Kidney epithelial cell (primary cell): ENCODE measurements around the gene UVSSA. TPM values are rescaled to one million over a fixed set of nuclear protein-coding genes. Genes with fewer than 3 reads are reported as not detected.

ENCODE experiments used
- DNase-seq: peaks from one replicate; pipeline ENCODE4 v3.0.0-alpha.2; 2010; ENCODE audit warnings: low read depth
- H3K27me3 ChIP-seq: 2 replicates; pipeline ENCODE4 v1.6.0; 2011; ENCODE audit warnings: low read length; ENCODE audit not compliant: control insufficient read depth, insufficient read depth
- H3K36me3 ChIP-seq: 2 replicates; pipeline ENCODE4 v1.5.1; 2011; ENCODE audit warnings: low read length; ENCODE audit not compliant: control insufficient read depth, insufficient read depth
- H3K4me3 ChIP-seq: 2 replicates; pipeline ENCODE4 v1.5.1; 2011; ENCODE audit warnings: low read depth, mild to moderate bottlenecking, control low read depth, low read length
- total RNA-seq: library from RNA; depleted of rRNA; stranded (reverse); fragments of >200 nt; gene quantifications from 2 replicates; pipeline ENCODE4 v1.2.3, GENCODE V29; 2015
- TF ChIP-seq, protein P1 (sequence below): IDR thresholded peaks from 2 replicates; pipeline ENCODE4 v1.5.1; 2011; ENCODE audit warnings: mild to moderate bottlenecking, moderate library complexity, low read length, control low read depth, inconsistent platforms; ENCODE audit not compliant: insufficient read depth, poor library complexity, severe bottlenecking

The UVSSA gene
- total RNA-seq, 1 donor from 2014 or later, result 13.0 TPM

DNA sequence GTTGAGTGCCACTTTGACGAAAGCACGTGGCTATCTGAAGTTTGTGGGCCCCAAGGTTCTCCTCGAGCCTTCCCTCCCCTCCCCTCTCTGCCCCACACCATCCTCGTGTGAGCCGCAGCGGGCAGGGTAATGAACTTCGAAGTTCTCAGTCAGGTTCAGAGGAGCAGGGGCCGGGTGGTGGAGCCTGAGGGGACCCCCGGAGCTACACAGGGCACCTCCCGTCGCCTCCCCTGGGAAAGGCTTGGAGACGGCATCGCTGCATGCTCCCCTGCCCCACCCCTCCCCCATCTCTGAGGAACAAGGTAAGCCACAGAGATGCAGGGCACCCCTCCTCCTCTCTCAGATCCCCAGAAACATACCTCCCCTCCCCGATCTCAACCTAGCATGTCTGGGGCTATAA is 62.1 kb downstream of the UVSSA start:
- DNase-seq, result no peak
- H3K27me3 ChIP-seq, result peaks cover 89% of the 10 kb centered on the region
- no peak overlapping the region for H3K4me3 ChIP-seq
- TF ChIP-seq, protein P1, sequence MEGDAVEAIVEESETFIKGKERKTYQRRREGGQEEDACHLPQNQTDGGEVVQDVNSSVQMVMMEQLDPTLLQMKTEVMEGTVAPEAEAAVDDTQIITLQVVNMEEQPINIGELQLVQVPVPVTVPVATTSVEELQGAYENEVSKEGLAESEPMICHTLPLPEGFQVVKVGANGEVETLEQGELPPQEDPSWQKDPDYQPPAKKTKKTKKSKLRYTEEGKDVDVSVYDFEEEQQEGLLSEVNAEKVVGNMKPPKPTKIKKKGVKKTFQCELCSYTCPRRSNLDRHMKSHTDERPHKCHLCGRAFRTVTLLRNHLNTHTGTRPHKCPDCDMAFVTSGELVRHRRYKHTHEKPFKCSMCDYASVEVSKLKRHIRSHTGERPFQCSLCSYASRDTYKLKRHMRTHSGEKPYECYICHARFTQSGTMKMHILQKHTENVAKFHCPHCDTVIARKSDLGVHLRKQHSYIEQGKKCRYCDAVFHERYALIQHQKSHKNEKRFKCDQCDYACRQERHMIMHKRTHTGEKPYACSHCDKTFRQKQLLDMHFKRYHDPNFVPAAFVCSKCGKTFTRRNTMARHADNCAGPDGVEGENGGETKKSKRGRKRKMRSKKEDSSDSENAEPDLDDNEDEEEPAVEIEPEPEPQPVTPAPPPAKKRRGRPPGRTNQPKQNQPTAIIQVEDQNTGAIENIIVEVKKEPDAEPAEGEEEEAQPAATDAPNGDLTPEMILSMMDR, result no peak
- H3K36me3 ChIP-seq, result no peaks in the 10 kb centered on the region

DNA sequence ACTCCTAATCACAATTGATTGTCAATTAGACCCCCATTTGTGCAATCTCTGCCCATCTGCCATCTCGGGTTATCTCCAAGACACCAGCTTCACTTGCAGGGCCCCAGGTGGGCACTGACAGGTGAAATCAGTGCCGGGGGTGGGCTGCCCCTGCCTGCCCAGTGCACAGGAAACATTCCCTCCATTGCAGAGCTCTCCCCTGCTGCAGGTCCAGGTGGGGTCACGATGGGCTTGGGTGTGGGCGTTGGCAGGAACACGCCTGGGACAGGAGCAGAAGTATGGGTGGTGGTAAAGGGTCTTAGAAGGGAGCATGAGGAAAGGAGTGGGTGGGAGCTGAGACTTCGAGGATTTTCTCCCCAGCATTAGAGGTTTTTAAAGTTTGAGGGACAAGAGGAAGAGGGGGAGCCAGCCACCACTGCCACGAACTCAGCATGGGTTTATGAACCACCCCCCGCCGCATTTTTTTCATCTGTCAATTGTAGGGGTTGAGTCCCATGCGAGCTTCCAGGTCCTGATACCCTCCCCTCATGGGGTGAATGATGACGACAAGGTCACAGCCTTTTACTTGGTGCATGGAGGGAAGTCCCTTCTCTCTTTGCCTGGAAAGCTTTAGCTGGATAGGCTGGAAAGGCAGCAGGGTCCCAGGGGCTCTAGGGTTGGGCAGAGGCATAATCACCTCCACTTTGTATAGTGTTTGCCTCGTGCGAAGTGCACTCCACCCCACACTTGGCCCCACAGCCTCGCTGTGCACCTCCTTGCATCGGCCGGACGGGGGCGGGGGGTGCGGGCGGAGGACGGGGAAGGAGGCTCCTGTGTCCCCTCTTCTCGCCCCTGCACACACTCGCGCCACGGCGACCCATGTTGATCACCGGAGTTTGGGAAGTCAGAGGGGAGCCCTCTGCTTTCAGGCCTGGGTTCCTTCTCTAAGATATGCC is 62.8 kb downstream of the UVSSA start:
- H3K4me3 ChIP-seq, result no peak overlapping the region
- no peaks in the 10 kb centered on the region for H3K36me3 ChIP-seq
- H3K27me3 ChIP-seq, result peaks cover 82% of the 10 kb centered on the region
- TF ChIP-seq, protein P1, result no peak
- DNase-seq, result no peak

DNA sequence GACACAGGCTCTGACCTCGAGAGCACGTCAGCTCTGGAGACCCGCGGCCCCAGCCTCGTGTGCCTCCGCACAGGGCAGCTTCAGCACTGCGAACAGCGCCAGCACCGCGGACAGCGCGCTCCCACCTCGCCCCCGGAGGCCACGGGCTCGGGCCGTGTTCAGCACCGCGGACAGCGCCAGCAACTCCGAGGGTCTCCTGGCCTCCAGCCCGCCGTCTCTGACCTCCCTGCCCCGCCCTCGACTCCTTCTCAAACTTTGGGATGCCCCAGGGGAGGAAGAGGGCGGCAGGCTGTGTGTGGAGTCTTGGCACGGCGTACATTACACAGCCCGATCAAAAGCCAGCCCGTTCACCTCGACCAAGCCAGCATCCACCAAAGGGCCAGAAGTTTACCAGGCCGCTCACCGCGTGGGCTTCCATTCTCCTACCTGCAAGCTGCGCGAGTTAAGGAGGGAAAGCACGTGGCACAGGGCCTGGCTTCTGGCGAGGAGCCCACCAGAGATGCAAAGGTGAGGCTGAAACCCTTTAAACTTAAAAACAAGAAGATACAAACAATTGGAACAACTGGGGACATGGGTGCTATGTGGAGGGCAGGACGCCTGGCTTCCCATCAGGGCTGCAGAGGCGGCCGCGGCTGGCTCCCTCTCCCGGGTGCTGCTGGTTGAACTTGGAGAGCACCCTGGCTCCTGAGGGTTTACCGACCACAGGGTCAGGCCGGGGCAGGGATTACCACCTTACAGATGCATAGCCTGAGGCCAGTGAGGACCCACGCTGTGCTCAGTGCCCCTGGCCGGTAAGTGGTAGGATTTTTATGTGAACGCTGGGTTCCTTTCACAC is 63.7 kb downstream of the UVSSA start:
- DNase-seq, result no peak
- Histone ChIP-seq H3K36me3 (no peaks in the 10 kb centered on the region), H3K4me3 (no peak overlapping the region), H3K27me3 (peaks cover 79% of the 10 kb centered on the region)
- TF ChIP-seq, protein P1, result no peak

DNA sequence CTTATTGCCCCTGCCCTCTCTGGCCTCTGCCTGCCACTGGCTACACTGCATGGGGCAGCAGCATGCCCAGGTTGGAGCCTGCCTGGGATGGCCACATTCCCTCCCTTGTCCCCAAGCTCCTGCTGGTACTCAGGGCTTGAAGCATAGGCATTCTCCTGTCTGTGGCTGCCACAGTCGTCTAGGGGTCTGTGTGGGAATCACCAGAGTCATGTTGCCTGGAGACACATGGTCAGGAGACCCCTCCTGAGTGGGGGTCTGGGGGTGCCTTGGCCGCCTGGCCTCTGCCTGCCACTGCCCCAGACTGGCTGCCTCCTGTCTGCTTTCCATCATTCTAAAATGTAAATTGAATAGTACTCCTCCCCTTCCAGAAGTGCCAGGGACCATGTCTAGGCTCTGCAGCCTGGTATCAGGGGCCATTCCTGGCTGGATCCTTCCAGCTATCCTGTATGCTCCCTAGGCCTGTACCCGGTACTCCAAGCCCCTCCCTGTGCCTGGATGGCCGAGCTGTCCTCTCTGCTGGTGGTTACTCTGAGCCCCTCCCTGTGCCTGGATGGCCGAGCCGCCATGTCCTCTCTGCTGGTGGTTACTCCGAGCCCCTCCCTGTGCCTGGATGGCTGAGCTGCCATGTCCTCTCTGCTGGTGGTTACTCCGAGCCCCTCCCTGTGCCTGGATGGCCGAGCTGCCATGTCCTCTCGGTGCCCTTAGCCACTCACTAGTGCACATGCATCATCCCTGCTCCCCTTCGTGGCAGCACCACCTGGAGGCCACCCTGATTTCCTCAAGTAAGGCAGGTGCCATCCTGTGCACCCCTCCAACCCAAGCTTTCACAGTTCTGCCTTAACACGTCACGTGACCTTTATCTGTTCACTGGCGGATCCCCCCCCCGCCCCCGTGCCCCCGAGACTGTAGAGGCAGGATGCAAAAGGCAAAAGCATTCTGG is 64.7 kb downstream of the UVSSA start:
- TF ChIP-seq, protein P1, result no peak
- no peak for DNase-seq
- no peaks in the 10 kb centered on the region for H3K36me3 ChIP-seq
- no peak overlapping the region for H3K4me3 ChIP-seq
- peaks cover 82% of the 10 kb centered on the region for H3K27me3 ChIP-seq

DNA sequence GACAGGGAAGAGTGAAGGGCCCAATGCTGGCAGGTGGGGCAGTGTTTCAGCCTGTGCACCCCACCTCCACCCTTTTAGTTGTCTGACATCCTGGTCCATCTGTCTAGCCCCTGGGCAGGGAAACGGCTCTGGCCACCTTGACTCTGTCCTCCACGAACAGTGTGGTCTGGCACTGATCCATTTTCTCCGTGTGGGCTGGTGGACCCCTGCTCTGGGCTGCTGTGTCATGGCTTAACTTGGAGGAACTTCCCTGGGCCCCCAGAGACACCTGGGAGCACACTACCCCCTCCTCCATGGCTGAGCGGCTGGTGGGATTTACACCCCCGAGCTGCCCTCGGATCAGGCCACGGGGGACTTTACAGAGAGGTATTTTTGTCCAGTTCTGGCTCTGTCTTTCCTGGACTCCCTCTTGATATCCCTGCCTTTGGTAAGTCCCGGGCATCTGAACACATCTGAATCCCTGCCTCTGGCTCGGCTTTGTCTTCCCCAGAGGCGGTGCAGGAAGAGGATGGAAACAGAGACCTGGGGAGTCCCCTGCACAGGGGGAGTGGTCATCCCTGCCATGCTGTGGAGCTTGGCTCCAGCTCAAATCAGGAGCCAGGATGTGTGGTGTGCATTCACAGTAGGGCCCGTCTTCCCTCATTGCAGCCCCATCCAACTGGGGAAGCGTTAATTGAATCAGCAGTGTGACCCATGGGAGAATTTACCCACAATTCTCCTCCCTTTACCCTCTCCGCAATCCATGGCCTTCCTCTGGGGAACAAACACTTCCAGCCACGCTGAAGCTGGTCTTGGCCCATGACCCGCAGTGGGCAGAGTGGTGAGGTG is 65.6 kb downstream of the UVSSA start:
- H3K4me3 ChIP-seq, result no peak overlapping the region
- H3K27me3 ChIP-seq, result peaks cover 78% of the 10 kb centered on the region
- no peak for DNase-seq
- TF ChIP-seq, protein P1, result no peak
- H3K36me3 ChIP-seq, result no peaks in the 10 kb centered on the region
